Measurements from ENCODE around the gene H6PD.

Gene H6PD

DNA sequence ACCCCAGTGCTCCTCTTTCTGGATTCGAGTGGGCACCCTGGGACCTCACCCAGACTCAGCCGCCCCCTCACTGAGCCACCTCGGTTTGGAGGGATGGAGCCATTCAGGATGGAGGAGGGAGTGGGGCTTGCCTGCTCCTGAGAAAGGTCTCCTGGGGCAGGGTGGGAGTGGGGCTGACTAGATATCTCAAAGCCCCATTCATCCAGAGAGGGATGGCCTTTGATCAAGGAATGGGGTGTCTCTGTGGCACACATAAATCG lies 48.1 kb downstream of the H6PD start:
- no peak overlapping the region for H3K4me3 ChIP-seq
- TF ChIP-seq, protein P1, sequence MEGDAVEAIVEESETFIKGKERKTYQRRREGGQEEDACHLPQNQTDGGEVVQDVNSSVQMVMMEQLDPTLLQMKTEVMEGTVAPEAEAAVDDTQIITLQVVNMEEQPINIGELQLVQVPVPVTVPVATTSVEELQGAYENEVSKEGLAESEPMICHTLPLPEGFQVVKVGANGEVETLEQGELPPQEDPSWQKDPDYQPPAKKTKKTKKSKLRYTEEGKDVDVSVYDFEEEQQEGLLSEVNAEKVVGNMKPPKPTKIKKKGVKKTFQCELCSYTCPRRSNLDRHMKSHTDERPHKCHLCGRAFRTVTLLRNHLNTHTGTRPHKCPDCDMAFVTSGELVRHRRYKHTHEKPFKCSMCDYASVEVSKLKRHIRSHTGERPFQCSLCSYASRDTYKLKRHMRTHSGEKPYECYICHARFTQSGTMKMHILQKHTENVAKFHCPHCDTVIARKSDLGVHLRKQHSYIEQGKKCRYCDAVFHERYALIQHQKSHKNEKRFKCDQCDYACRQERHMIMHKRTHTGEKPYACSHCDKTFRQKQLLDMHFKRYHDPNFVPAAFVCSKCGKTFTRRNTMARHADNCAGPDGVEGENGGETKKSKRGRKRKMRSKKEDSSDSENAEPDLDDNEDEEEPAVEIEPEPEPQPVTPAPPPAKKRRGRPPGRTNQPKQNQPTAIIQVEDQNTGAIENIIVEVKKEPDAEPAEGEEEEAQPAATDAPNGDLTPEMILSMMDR (IDR thresholded peaks at IDR 0.05), result no peak
- no peak for DNase-seq (ENCODE audit: low spot score)
- H3K27ac ChIP-seq, result no peak overlapping the region

DNA sequence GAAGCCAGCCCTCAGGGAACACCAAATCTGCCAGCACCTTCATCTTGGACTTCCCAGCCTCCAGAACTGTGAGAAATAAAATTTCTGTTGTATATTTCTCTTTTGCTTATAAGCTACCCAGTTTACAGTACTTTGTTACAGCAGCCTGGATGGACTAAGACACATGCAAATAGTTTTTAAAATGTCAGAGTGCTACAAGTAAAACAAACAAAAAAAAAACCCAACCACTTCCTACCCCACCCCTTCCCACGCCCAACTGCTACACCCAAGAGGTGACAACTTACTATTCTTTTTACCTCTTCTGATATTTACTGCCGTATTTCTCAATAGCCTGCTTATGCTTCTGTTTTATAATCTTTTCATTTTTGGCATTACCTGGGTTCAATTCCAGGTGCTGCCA lies 49.5 kb downstream of the H6PD start:
- no peak overlapping the region for H3K4me3 ChIP-seq
- no peak overlapping the region for H3K27ac ChIP-seq
- DNase-seq (ENCODE audit: low spot score), result no peak
- TF ChIP-seq, protein P1 (IDR thresholded peaks at IDR 0.05), result no peak

DNA sequence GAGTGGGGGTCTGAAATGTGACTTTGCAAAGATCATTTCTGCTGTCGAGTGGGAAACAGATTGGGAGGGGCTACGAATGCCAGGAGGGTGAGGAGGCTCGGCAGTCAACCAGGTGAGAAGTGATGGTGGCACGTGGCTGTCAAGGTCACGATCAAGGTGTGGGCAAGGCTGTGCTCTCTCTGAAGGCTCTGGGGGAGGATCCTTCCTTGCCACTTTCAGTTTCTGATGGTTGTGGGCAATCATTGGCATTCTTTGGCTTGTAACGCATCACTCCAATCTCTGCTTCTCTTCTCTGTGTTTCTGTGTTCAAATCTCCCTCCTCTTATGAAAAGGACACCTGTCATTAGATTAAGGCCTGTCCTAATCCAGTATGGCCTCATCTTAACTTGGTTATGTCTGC lies 52.0 kb downstream of the H6PD start:
- TF ChIP-seq, protein P1 (IDR thresholded peaks at IDR 0.05), result no peak
- Histone ChIP-seq H3K27ac (no peak overlapping the region), H3K4me3 (no peak overlapping the region)
- DNase-seq (ENCODE audit: low spot score), result no peak

DNA sequence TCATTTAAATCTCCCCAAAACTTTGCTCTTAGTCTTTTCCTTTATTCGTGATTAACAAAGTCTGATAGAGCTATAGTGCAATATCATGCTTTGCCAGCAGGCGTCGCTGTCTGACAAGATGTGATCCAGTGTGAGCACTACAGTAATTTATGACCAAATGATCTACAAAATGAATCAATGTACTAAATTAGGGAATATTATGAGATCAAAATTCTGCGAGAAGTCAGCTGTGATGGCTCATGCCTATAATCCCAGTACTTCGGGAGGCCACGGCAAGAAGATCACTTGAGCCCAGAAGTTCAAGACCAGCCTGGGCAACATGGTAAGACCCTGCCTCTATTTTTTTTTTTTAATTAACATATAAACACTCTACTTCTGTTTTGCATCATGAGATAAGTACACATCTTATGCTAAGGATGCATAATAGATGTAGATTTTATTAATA lies 54.5 kb downstream of the H6PD start:
- TF ChIP-seq, protein P1 (IDR thresholded peaks at IDR 0.05), result peak; percentile 75
- Histone ChIP-seq H3K4me3 (no peak overlapping the region), H3K27ac (peak overlapping the region in 1 of 2 donors; percentile 73)
- no peak for DNase-seq (ENCODE audit: low spot score)

DNA sequence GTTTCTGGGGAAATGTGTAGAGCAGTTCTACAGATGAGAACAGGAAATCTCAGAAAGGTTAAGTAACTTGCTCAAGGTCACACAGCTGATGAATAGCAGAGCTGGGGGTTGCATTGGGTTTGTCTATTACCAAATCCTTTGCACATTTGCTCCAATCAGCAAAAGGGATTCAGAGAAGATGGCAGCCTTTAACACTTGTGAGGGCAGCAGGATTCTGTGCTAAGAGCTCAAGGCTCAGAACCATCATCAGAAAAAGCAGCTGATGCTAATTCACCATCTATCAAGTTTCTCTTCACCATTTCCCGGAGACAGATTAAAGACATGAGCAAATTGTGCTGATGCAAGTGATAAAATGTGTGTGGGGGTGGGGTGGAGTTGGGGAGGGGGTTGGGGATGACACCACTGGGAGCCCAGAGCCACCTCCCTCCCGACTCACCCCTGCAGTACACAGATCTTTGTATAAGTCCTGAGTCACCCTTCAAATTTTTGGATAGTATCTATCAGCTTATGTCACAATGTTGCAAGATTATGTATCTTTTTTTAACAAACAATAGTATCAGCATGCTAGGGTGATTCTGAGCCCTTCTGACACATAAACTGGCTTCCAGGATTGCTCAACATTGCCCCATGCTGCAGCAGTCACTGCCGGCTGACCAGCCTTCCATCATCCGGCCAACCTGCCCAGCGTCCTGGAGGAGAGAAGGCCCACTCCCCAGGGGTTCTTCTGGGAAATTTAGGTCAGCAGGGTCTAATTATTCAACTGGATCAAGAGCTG lies 55.3 kb downstream of the H6PD start:
- DNase-seq (ENCODE audit: low spot score), result peak; percentile 88
- Histone ChIP-seq H3K27ac (peak overlapping the region; percentile 73), H3K4me3 (peak overlapping the region; percentile 4)
- TF ChIP-seq, protein P1 (IDR thresholded peaks at IDR 0.05), result no peak

DNA sequence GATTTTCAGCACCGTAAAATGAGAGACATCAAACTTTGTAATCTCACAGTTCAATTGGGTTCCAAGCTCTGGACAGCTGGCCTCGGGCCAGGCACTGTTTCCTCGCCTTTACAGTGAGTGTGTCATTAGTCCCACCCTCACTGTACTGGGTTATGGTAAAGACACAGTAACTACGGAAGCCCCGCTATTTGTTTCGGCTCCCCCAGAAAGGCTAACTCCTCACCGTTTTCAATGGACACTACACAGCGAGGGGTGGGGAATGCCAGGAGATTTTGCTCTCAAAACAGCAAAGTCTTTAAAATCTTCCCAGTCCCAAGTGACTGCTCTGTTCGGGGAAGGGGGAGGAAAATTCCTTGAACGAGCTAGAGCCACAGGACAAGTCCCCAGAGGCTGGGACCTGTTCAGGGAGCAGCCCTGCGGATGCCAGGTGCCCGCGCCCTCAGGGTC lies 57.4 kb downstream of the H6PD start:
- TF ChIP-seq, protein P1 (IDR thresholded peaks at IDR 0.05), result no peak
- peak overlapping the region; percentile 83 to 100 for H3K27ac ChIP-seq
- no peak for DNase-seq (ENCODE audit: low spot score)
- peak overlapping the region; percentile 93 for H3K4me3 ChIP-seq
